Fibroblast of pulmonary artery (primary cell): ENCODE results near the gene CHD3.

Source experiments
- DNase-seq: peaks from one replicate; pipeline ENCODE4 v3.0.0-alpha.2; 2010; ENCODE audit warnings: low read depth
- H3K4me3 ChIP-seq: replicated peaks from 2 replicates; pipeline ENCODE4 v1.5.1; 2011; ENCODE audit warnings: low read depth, mild to moderate bottlenecking, control low read depth, low read length, moderate library complexity
- CTCF ChIP-seq: IDR thresholded peaks from 2 replicates; pipeline ENCODE4 v1.5.1; 2011; ENCODE audit warnings: mild to moderate bottlenecking, control low read depth, low read length, inconsistent platforms; ENCODE audit errors: missing control alignments

CHD3 gene

GRCh38 chr17:7888184-7888920 lies at the start of gene CHD3:
Gene CHD3, plus strand, starts transcription at chr17:7888789. Its CDS starts 212 bp downstream, at chr17:7889001.
- DNase-seq, result peak; percentile 21
- TF ChIP-seq CTCF, result no peak
- peak within 1 kb of the TSS; percentile 56 for H3K4me3 ChIP-seq

GRCh38 chr17:7839190-7839875 lies 49.3 kb upstream of the CHD3 start:
- H3K4me3 ChIP-seq, result peak overlapping the region; percentile 69
- TF ChIP-seq CTCF, result no peak
- DNase-seq, result no peak

- no peak overlapping the region for H3K4me3 ChIP-seq
- DNase-seq, result no peak
- no peak for TF ChIP-seq CTCF
Measured at GRCh38 chr17:7839876-7840261, 48.7 kb upstream of the CHD3 start.

- DNase-seq, result no peak
- H3K4me3 ChIP-seq, result no peak overlapping the region
- no peak for TF ChIP-seq CTCF
Measured at GRCh38 chr17:7840441-7840840, 48.1 kb upstream of the CHD3 start.

GRCh38 chr17:7840875-7841274 lies 47.7 kb upstream of the CHD3 start:
- peak overlapping the region; percentile 81 for H3K4me3 ChIP-seq
- DNase-seq, result no peak
- TF ChIP-seq CTCF, result no peak

- peak overlapping the region; percentile 81 for H3K4me3 ChIP-seq
- TF ChIP-seq CTCF, result no peak
- peak; percentile 90 for DNase-seq
Measured at GRCh38 chr17:7841396-7841914, 47.1 kb upstream of the CHD3 start.
